Pancreas (tissue), 10 donors: Measurements from ENCODE around the gene ESRRA. TPM values are rescaled to one million over a fixed set of nuclear protein-coding genes. Genes with fewer than 3 reads are reported as not detected.

ENCODE experiments used
- ATAC-seq, 4 donors: fragments of 200-7000 bp; cut with Tn5 transposase; one replicate each; pipeline versions ENCODE4 v1.8.0 to v1.9.1; 2020; ENCODE audit warnings: mild to moderate bottlenecking in 4 of 4, moderate library complexity in 4 of 4
- DNase-seq, 6 donors: peaks; one replicate each; pipeline ENCODE4 v3.0.0-alpha.2; 2020
- FAIRE-seq: peaks from 2 replicates; lab custom pipeline; 2012; peaks lifted over from hg19 to GRCh38; lab: Jason Lieb, UNC
- H3K27ac ChIP-seq, 4 donors: fragments of 200-600 bp; sonication (generic); 1 replicate in 3 of 4; 2 replicates in 1 of 4; pipeline versions ENCODE4 v1.5.0 to v1.8.0; 2020
- H3K27me3 ChIP-seq, 4 donors: fragments of 200-600 bp; one replicate each; pipeline ENCODE4 v1.8.0; 2021
- H3K36me3 ChIP-seq, 3 donors: fragments of 200-600 bp; sonication (generic) in 1 of 3; one replicate each; pipeline versions ENCODE4 v1.5.0 to v1.8.0; 2020 to 2021
- H3K4me1 ChIP-seq, 3 donors: fragments of 200-600 bp; one replicate each; pipeline ENCODE4 v1.8.0; 2021
- H3K4me3 ChIP-seq, 4 donors: fragments of 200-600 bp; sonication (generic) in 2 of 4; one replicate each; pipeline versions ENCODE4 v1.5.0 to v1.8.0; 2020 to 2021
- H3K9me3 ChIP-seq, 4 donors: fragments of 200-600 bp; one replicate each; pipeline ENCODE4 v1.8.0; 2021
- CTCF ChIP-seq, 4 donors: fragments of 200-600 bp; sonication (generic) in 3 of 4; IDR thresholded peaks; one replicate each; pipeline versions ENCODE4 v1.5.0 to v1.8.0; 2021; ENCODE audit warnings: antibody characterized with exemption in 4 of 4
- WGBS, 2 donors: extraction: QIAGEN DNeasy Blood & Tissue Kit; methylation state at CpG; one replicate each; pipeline ENCODE4 v1.1.7; 2013; 5-methylcytosine and 5-hydroxymethylcytosine counted together
- intact Hi-C, 3 donors: fragments of 100-400 bp; cut with DNase I; formaldehyde crosslinking; loops; one replicate each; pipeline versions ENCODE4 v1.11.1 to v1.14.2; 2022
- polyA plus RNA-seq, 2 donors: library from polyadenylated mRNA; stranded (reverse); fragments of 200-250 nt; gene quantifications; one replicate each; pipeline ENCODE4 v1.2.3, GENCODE V29; 2013
- total RNA-seq, 6 donors: library from RNA; stranded (reverse); fragmentation: NEBNext Ultra II Directional in 4 of 6; extraction: Animal tissue kit (Norgen Biotek cat#: 25700) in 4 of 6; gene quantifications; one replicate each; pipeline versions ENCODE4 v1.2.1 to v1.2.4, GENCODE V29; 2021 to 2023
- donor health status: healthy with polysubstance abuse.
- donor health status: DM: no; HTN: no; CAD: no; lungs with moderate emphysema.
- donor health status: DM: no; HTN: no; CAD: no.
- donor health status: control.
- donor health status: control.
- donor health status: Bipolar disorder and iron deficiency.
- donor health status: DM: yes; HTN: yes; CAD: no.
- donor health status: DM: no; HTN: no; CAD: no.
- donor health status: DM: no; HTN: no; CAD: no.
- donor health status: DM: yes; HTN: yes; CAD: no.

ESRRA gene
- total and polyA plus RNA-seq, 8 donors = 28.0 to 62.3 (median 42.2) TPM

- peak; percentile 82 to 96 (median 92) for DNase-seq
- no peaks in the 10 kb centered on the region for H3K36me3 ChIP-seq
- H3K4me3 ChIP-seq = peak within 1 kb of the TSS; percentile 53 to 91 (median 80)
- WGBS, 2 donors = 1% methylated on average over 74 to 102 of the region's 102 CpGs
- peaks cover 13 to 14% (median 14%) of the 10 kb centered on the region in 3 donors for H3K4me1 ChIP-seq
- ATAC-seq = peak; percentile 73 to 84 (median 82)
- H3K27me3 ChIP-seq = no peaks in the 10 kb centered on the region
- no peaks in the 10 kb centered on the region for H3K9me3 ChIP-seq
- FAIRE-seq = no peak
- H3K27ac ChIP-seq = peak within 1 kb of the TSS; percentile 80 to 92 (median 88)
- no peak for TF ChIP-seq CTCF (IDR thresholded peaks at IDR 0.05)
- intact Hi-C loops = no loop called here
These were observed 20.1 kb upstream of the ESRRA start, which contains the start of gene GPR137 for GRCh38 chr11:64284962-64285884. Gene GPR137, plus strand, starts transcription at chr11:64285848. Its CDS starts 677 bp downstream, at chr11:64286525.

- intact Hi-C loops = no loop called here
- WGBS, 2 donors = 17 to 23% methylated on average over 29 to 40 of the region's 40 CpGs
- H3K9me3 ChIP-seq = no peaks in the 10 kb centered on the region
- TF ChIP-seq CTCF (IDR thresholded peaks at IDR 0.05) = no peak
- no peaks in the 10 kb centered on the region for H3K36me3 ChIP-seq
- H3K4me3 ChIP-seq = peak overlapping the region; percentile 53 to 91 (median 80)
- H3K27me3 ChIP-seq = no peaks in the 10 kb centered on the region
- FAIRE-seq (no peak), ATAC-seq (peak; percentile 28 to 41 (median 34)), DNase-seq (peak; percentile 64 to 91 (median 74))
- H3K4me1 ChIP-seq = peaks cover 13 to 14% (median 14%) of the 10 kb centered on the region in 3 donors
- peak overlapping the region; percentile 80 to 92 (median 88) for H3K27ac ChIP-seq
These were observed 19.2 kb upstream of the ESRRA start for GRCh38 chr11:64285885-64286800.

- FAIRE-seq (no peak), DNase-seq (no peak), ATAC-seq (no peak)
- Histone ChIP-seq H3K27ac (no peak overlapping the region), H3K9me3 (no peaks in the 10 kb centered on the region), H3K4me1 (peaks cover 14 to 18% (median 17%) of the 10 kb centered on the region in 3 donors), H3K27me3 (no peaks in the 10 kb centered on the region), H3K4me3 (no peak overlapping the region), H3K36me3 (no peaks in the 10 kb centered on the region)
- no peak for TF ChIP-seq CTCF (IDR thresholded peaks at IDR 0.05)
- WGBS, 2 donors = 57 to 62% methylated on average over 9 of the region's 9 CpGs
- intact Hi-C loops = no loop called here
These were observed 18.5 kb upstream of the ESRRA start for GRCh38 chr11:64286801-64287159.

- no peaks in the 10 kb centered on the region for H3K9me3 ChIP-seq
- H3K27me3 ChIP-seq = peaks cover 0 to 4% (median under 1%) of the 10 kb centered on the region in 4 donors
- no peaks in the 10 kb centered on the region for H3K36me3 ChIP-seq
- ATAC-seq (no peak), DNase-seq (peak in 2 of 6 donors; percentile 38 to 72), FAIRE-seq (no peak)
- no peak overlapping the region for H3K4me3 ChIP-seq
- no peak overlapping the region for H3K27ac ChIP-seq
- intact Hi-C loops = no loop called here
- TF ChIP-seq CTCF (IDR thresholded peaks at IDR 0.05) = no peak
- H3K4me1 ChIP-seq = peaks cover 14 to 24% (median 22%) of the 10 kb centered on the region in 3 donors
- 93 to 94% methylated on average over 33 of the region's 33 CpGs for WGBS, 2 donors
These were observed 17.5 kb upstream of the ESRRA start for GRCh38 chr11:64287676-64288352.
